Activated T-helper 1 cell treated with Interleukin-2 at 50 U/mL for 16 hours (primary cell): ENCODE measurements around the gene ZNF234.
A peak's percentile ranks its signal among the peaks of the same experiment; 100 is the strongest.
"Not testable (repeated sequence)": the region's sequence is repeated elsewhere in the genome, so short reads cannot be mapped to it uniquely, and the experiment has no call there.

Experiments used
- DNase-seq: peaks from one replicate; pipeline ENCODE4 v3.0.0-alpha.2; 2020; ENCODE audit warnings: low read depth

ZNF234 gene

DNA sequence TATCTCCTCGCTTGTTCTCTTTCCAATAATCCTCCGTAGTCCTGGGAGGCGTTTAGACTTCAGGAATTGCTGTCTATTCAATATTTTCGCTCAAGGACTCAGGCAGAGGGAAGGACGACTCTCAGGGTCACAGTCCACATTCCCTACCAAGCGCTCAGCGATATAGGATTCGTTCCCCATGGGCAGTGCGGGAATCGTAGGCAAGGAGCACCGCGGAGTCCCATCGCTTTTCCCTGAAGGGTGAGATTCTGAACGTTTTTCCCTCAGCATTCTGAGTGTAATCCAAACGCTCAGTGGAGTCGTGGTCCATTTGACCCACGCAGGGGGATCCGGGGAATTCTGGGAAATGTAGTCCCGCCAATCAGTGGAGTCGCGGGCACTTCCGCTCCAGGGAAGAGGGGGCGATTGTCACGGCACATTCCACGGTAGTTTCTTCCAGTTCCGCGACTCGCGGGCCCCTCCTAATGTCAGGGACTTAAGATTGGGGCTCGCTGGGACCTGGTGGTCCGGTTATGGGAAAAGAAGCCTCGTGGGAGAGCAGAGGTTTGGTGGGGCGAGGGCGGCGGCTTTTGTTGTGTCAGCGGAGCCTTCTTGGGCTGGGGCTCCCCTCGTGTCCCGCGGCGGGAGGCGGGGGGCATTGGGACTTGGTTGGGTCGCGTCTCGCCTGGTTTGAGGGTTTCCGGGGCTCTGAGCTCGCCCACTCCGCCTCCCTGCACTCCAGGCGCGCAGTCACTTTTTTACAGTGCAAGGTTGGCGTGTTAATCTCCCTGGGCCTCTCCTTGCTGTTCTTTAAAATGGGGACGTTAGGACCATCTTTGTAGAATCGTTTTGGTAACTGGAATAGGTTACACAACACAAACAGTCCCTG is at the start of gene ZNF234:
Gene ZNF234, plus strand, starts transcription at position 364 of the 868 bp plus-strand sequence. CDS start 3,079 bp downstream, outside the sequence.
- DNase-seq = peak; percentile 41

GRCh38 chr19:44092108-44092507 is 49.2 kb upstream of the ZNF234 start:
- DNase-seq = no peak

DNA sequence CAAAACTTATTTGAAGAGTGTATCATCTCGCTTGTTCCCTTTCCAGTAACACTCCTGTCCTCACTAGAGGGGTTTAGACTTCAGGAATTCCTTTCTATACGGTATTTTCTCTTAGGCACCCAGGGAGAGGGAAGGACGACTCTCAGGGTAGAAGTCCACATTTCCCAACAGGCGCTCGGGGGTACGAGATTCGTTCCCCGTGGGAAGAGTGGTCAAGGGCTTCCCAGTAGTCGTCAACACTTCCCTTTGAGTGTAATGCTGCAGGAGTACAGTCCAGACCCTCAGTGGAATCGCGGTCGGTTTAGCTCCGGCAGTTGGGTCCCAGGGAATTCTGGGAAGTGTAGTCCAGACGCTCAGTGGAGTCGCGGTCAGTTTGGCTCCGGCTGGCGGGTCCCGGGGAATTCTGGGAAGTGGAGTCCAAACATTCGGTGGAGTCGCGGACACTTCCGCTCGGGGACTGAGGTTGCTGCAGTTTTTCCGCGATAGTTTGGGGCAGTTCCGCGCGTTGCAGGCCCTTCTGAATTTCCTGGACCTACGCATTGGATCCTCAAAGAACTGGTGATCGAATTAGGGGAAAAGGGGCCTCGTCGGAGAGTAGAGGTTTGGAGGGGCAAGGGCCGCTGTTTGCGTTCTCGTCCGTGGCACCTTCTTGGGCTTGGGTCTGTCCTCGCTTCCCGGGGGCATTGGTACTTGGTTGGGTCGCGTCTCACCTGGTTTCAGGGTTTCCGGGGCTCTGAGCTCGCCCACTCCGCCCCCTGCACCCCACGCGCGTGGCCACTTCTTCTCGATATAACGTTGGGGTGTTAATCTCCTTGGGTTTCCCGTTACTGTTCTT is 47.2 kb upstream of the ZNF234 start, which contains the start of gene ZNF224:
Gene ZNF224, plus strand, starts transcription at position 431 of the 835 bp plus-strand sequence. CDS start 3,513 bp downstream, outside the sequence.
- DNase-seq = peak; percentile 70

GRCh38 chr19:44107751-44108150 is 33.6 kb upstream of the ZNF234 start:
- no peak for DNase-seq

GRCh38 chr19:44109458-44109857 is 31.9 kb upstream of the ZNF234 start:
- DNase-seq = no peak

- no peak for DNase-seq
These were observed 29.4 kb upstream of the ZNF234 start for GRCh38 chr19:44111910-44112463.

DNA sequence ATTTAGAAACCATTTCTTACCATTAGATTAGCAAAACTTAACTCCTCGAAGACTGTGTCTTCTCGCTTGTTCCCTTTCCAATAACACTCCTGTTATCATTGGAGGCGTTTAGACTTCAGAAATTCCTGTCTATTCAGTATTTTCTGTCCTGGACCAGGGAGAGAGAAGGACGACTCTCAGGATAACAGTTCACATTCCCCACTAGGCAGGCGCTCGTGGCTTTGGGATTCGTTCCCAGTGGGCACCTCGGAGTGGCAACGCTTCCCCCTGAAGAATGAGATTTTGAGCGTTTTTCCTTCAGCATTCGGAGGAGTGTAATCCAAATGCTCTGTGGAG is 28.6 kb upstream of the ZNF234 start:
- DNase-seq = no peak

DNA sequence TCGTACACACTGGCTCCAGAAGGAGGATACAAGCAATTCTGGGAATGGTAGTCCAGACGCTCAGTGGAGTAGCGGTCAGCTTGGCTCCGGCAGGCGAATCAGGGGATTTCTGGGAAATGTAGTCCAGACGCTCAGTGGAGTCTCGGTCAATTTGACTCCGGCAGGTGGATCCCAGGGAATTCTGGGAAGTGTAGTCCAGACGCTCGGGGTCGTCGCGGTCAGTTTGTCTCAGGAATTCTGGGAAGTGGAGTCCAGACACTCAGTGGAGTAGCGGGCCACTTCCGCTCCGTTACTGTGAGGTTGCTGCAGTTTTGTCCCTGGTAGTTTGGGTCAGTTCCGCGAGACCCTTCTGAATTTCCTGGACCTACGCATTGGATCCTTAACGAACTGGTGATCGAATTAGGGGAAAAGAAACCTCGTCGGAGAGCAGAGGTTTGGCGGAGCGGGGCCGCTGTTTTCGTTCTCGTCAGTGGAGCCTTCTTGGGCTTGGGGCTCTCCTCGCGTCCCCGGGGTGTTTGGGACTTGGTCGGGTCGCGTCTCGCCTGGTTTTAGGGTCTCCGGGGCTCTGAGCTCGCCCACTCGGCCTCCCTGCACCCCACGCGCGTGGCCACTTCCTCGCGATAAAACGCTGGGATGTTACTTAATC is 28.1 kb upstream of the ZNF234 start, which contains the start of gene ZNF225:
Gene ZNF225, plus strand, starts transcription at position 262 of the 646 bp plus-strand sequence. CDS start 2,429 bp downstream, outside the sequence.
- peak; percentile 69 for DNase-seq

GRCh38 chr19:44113784-44114390 is 27.5 kb upstream of the ZNF234 start:
- DNase-seq = no peak

GRCh38 chr19:44121162-44121561 is 20.2 kb upstream of the ZNF234 start:
- not testable (repeated sequence) for DNase-seq

DNA sequence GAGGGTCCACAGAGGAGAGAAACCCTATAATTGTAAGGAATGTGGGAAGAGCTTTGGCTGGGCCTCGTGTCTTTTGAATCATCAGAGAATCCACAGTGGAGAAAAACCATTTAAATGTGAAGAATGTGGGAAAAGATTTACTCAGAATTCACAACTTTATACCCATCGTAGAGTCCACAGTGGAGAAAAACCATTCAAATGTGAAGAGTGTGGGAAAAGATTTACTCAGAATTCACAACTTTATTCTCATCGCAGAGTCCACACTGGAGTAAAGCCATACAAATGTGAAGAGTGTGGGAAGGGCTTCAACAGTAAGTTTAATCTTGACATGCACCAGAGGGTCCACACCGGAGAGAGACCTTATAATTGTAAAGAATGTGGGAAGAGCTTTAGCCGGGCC is 9.4 kb upstream of the ZNF234 start:
- DNase-seq = no peak

DNA sequence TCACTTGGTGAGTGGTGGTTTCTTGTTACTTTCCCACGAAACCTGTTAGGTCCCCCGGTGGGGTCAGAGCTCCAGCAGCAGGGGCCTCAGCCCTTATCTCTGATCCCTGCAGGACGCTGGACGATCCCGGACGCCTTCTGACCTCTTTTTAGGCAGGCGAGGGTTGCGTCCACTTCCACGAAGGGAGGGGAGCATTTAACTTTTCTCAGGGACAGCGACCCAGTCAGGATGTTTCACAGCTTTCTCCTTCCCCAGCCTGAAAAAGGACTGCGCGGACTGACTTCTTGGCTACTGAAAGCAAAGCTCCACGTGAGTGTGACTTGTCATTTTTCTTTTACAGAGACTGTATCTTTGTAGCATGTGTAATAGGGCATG is 692 bp downstream of the ZNF234 start:
- DNase-seq = no peak

GRCh38 chr19:44149776-44150175 is 8.4 kb downstream of the ZNF234 start:
- no peak for DNase-seq

DNA sequence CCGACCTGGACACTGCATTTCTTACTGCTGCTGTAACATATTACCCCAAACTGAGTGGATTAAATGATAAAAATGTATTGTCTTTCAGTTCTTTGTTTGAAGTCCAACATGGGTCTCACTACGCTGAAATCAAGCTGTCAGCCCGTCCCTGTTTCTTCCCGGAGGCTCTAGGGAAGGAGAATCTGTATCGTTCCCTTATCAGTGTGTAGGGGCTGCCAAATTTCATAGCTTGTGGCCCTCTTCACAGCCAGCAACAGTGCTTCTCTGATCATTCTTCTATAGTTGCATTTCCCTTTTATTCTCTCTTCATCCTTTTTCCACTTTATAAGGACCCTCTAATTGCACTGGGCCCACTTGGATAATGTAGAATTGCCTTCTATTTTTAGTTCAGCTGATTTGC is 10.1 kb downstream of the ZNF234 start:
- DNase-seq = no peak

DNA sequence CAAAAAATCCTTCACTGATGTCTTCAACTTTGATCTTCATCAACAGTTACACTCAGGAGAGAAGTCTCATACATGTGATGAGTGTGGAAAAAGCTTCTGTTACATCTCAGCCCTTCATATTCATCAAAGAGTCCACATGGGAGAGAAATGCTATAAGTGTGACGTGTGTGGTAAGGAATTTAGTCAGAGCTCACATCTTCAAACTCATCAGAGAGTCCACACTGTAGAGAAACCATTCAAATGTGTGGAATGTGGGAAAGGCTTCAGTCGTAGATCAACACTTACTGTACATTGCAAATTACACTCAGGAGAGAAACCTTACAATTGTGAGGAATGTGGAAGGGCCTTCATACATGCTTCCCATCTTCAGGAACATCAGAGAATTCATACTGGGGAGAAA is 15.1 kb downstream of the ZNF234 start:
- DNase-seq = no peak

GRCh38 chr19:44163789-44164188 is 22.4 kb downstream of the ZNF234 start:
- no peak for DNase-seq

DNA sequence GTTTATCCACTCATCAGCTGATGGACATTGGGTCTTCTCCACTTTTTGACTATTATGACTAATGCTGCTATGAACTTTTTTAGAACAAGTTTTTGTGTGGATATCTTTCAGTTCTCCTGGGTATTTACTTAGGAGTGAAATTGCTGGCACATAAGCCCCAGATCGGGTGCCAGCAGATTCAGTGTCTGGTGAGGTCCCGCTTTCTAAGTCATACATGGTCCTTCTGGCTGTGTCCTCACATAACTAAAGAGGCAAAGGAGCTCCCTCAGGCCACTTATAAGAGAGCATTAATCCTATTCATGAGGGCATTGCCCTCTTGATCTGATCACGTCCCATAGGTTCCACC is 22.9 kb downstream of the ZNF234 start:
- no peak for DNase-seq

DNA sequence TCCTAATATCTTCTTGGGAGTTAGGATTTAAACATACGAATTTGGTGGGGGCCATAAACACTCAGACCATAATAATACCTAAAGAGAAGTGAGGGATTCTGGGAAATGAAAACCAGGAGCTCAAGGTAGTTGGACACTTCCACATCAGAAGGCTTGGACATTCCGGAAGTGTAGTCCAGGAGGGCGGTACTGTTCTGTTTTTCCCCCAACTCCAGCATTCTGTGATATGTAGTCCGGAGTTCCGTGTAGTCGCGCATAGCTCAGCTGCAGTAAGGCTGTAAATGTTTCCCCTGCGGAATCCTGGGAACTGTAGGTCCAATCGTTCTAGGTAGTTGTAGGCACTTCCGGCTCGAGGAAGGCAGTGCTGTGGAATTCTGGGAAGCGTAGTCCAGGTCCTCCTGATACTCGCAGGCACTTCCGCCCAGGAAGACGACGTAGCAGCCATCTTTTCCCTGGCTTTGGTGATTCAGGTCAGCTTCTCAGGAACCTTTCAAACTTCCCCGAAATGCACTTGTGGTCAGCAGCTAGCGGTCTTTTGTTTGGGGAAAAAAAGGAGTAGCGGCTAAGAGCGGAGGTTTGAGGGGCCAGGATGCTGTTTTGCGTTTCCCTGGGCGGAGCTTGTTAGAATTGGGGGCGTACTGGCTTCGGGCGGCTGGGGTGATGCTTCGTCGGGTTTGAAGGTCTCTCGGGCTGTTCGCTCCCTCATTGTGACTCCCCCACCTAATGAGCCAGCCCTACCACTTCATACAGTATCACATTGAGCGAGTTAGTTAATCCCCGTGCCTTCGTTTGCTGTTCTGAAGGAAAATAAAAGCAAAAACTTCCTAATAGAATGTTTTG is 23.5 kb downstream of the ZNF234 start, which contains the start of gene ZNF226:
Gene ZNF226, plus strand, starts transcription at position 428 of the 840 bp plus-strand sequence. CDS start 4,981 bp downstream, outside the sequence.
- DNase-seq = peak; percentile 67

DNA sequence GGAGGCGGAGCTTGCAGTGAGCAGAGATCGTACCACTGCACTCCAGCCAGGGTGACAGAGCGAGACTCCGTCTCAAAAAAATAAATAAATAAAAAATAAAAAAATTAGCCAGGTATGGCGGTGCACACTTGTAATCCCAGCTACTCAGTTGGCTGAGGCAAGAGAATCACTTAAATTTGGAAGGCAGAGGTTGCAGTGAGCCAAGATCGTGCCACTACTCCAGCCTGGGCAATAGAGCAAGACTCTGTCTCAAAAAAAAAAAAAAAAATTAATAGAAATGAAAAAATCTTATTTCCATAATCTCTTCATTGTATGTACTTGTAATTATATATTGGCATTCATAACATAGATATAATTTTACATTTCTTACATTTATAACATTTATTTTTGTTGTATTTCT is 29.3 kb downstream of the ZNF234 start:
- DNase-seq = not testable (repeated sequence)

DNA sequence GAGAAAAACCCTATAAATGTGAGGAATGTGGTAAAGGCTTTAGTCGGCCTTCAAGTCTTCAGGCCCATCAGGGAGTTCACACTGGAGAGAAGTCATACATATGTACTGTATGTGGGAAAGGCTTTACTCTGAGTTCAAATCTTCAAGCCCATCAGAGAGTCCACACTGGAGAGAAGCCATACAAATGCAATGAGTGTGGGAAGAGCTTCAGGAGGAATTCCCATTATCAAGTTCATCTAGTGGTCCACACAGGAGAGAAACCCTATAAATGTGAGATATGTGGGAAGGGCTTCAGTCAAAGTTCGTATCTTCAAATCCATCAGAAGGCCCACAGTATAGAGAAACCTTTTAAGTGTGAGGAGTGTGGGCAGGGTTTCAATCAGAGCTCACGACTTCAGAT is 35.2 kb downstream of the ZNF234 start:
- no peak for DNase-seq

DNA sequence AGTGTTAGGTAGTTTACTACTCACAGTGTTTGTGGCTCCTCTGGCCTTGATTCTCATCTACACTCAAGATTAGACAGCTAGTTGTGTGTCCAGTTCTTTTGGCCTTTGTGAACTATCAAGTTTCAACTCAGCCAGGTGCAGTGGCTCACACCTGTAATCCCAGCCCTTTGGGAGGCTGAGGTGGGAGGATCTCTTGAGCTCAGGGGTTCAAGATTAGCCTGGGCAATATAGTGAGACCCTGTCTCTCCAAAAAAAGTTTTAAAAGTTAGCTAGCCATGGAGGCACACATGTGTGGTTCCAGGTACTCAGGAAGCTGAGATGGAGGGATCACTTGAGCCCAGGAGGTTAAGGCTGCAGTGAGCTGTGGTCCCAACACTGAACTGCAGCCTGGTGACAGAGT is 39.6 kb downstream of the ZNF234 start:
- no peak for DNase-seq
